GM19035 (cell line): Measurements from ENCODE around the gene NRN1L.
"Not testable (repeated sequence)": the region's sequence is repeated elsewhere in the genome, so short reads cannot be mapped to it uniquely, and the experiment has no call there.

Experiments used
- ATAC-seq: cut with Tn5 transposase; IDR thresholded peaks from one replicate; pipeline ENCODE4 v1.9.1; 2021; ENCODE audit not compliant: unreplicated experiment

Gene NRN1L

GRCh38 chr16:67860589-67861398 is 23.9 kb upstream of the NRN1L start:
- ATAC-seq = no peak

- no peak for ATAC-seq
Measured at GRCh38 chr16:67861877-67862276, 22.8 kb upstream of the NRN1L start.

GRCh38 chr16:67862623-67863583 is 21.8 kb upstream of the NRN1L start:
- ATAC-seq = no peak

GRCh38 chr16:67864044-67864443 is 20.6 kb upstream of the NRN1L start:
- ATAC-seq = not testable (repeated sequence)

GRCh38 chr16:67864594-67864993 is 20.1 kb upstream of the NRN1L start:
- ATAC-seq = no peak

GRCh38 chr16:67865318-67865717 is 19.4 kb upstream of the NRN1L start:
- ATAC-seq = no peak

GRCh38 chr16:67868290-67868689 is 16.4 kb upstream of the NRN1L start:
- ATAC-seq = no peak

- ATAC-seq = no peak
Measured at GRCh38 chr16:67869653-67870052, 15.0 kb upstream of the NRN1L start.

- no peak for ATAC-seq
Measured at GRCh38 chr16:67871256-67871655, 13.4 kb upstream of the NRN1L start.

GRCh38 chr16:67872131-67872630 is 12.5 kb upstream of the NRN1L start:
- no peak for ATAC-seq

- ATAC-seq = peak; percentile 78
Measured at GRCh38 chr16:67872631-67873434, 11.9 kb upstream of the NRN1L start, which contains the start of gene EDC4. EDC4 (plus strand) TSS chr16:67873052; CDS start chr16:67873262, 210 bp downstream.

GRCh38 chr16:67873435-67874370 is 11.0 kb upstream of the NRN1L start:
- peak; percentile 24 for ATAC-seq

- no peak for ATAC-seq
Measured at GRCh38 chr16:67874372-67874771, 10.3 kb upstream of the NRN1L start.

- ATAC-seq = no peak
Measured at GRCh38 chr16:67877064-67877463, 7.6 kb upstream of the NRN1L start.

GRCh38 chr16:67878232-67878631 is 6.5 kb upstream of the NRN1L start:
- no peak for ATAC-seq

- ATAC-seq = no peak
Measured at GRCh38 chr16:67878846-67879245, 5.8 kb upstream of the NRN1L start.

- ATAC-seq = no peak
Measured at GRCh38 chr16:67879462-67879861, 5.2 kb upstream of the NRN1L start.

GRCh38 chr16:67879936-67880335 is 4.7 kb upstream of the NRN1L start:
- no peak for ATAC-seq

GRCh38 chr16:67880584-67880983 is 4.1 kb upstream of the NRN1L start:
- ATAC-seq = no peak
